Activated CD8-positive, alpha-beta memory T cell treated with anti-CD3 and anti-CD28 coated beads for 48 hours (primary cell): Measurements from ENCODE around the gene SECTM1.
"Not testable (repeated sequence)": the region's sequence is repeated elsewhere in the genome, so short reads cannot be mapped to it uniquely, and the experiment has no call there.

Source experiments
- DNase-seq, 3 experiments: peaks; one replicate each; pipeline ENCODE4 v3.0.0-alpha.2; 2020; ENCODE audit warnings: low read depth in 2 of 3, low spot score in 2 of 3

The SECTM1 gene

DNA sequence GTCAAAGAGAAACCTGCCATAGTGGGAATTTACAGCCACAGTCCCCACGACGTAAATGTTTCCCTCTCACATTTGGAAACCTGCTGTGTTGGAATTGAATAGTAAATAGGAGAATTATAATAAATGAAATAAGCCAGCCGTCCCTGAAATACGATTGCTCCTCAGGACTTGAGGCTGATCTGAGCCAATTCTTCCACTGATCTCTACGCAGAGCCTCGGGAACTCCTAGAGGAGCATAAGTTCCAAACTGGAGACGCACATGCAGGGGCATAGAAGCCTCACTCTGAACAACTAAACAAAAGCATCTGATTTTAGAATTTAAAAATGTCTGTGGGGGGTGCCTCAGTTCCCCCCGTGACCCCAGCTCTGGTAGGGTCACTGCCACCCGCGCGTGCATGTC, 15.3 kb upstream of the SECTM1 start:
- no peak for DNase-seq

- DNase-seq = no peak
Measured at GRCh38 chr17:82348434-82348833, 14.9 kb upstream of the SECTM1 start.

GRCh38 chr17:82347994-82348393, 14.4 kb upstream of the SECTM1 start:
- DNase-seq = not testable (repeated sequence)

GRCh38 chr17:82346342-82347300, 13.1 kb upstream of the SECTM1 start:
- DNase-seq = no peak

GRCh38 chr17:82345151-82345976, 11.8 kb upstream of the SECTM1 start:
- DNase-seq = no peak

GRCh38 chr17:82344175-82344907, 10.8 kb upstream of the SECTM1 start:
- no peak for DNase-seq

- no peak for DNase-seq
Measured at GRCh38 chr17:82343560-82343959, 10.0 kb upstream of the SECTM1 start.

- DNase-seq = no peak
Measured at GRCh38 chr17:82342361-82343079, 9.0 kb upstream of the SECTM1 start.

DNA sequence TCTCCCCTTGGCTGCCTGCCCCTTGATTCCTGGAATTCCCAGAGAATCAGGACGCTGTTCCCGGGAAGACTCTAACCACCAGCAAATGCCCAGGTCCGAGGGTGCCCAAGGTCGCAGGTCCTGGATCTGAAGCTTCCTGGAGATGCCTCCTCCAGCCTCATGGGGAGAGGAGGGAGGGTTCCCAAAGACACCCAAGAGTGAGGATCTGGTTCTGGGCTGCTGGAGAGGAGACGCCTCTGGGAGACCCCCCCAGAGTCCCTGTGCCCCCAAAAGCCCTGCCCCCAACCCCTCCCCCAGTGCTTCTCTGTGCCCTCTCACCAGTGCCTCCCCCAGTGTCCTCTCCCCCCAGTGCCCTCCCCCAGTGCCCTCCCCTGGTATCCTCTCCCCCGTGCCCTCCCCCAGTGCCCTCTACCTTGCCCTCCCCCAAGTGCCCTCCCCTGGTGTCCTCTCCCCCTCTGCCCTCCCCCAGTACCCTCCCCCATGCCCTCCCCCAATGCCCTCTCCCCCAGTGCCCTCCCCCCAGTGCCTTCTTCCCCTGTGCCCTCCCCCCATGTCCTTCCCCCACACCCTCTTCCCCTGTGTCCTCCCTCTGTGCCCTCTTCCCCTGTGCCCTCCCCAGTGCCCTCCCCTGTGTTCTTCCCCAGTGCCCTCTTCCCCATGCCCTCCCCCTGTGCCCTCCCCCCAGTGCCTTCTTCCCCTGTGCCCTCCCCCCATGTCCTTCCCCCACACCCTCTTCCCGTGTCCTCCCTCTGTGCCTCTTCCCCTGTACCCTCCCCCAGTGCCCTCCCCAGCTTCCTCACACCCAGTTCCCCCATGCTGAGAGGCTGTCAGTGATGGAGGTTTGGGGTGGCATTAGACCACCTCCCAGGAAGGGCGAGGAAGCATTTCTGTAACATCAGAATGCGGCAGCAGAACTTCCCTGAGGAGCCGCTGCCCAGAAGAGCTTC, 6.3 kb upstream of the SECTM1 start:
- no peak for DNase-seq

GRCh38 chr17:82338858-82339633, 5.5 kb upstream of the SECTM1 start:
- DNase-seq = no peak

DNA sequence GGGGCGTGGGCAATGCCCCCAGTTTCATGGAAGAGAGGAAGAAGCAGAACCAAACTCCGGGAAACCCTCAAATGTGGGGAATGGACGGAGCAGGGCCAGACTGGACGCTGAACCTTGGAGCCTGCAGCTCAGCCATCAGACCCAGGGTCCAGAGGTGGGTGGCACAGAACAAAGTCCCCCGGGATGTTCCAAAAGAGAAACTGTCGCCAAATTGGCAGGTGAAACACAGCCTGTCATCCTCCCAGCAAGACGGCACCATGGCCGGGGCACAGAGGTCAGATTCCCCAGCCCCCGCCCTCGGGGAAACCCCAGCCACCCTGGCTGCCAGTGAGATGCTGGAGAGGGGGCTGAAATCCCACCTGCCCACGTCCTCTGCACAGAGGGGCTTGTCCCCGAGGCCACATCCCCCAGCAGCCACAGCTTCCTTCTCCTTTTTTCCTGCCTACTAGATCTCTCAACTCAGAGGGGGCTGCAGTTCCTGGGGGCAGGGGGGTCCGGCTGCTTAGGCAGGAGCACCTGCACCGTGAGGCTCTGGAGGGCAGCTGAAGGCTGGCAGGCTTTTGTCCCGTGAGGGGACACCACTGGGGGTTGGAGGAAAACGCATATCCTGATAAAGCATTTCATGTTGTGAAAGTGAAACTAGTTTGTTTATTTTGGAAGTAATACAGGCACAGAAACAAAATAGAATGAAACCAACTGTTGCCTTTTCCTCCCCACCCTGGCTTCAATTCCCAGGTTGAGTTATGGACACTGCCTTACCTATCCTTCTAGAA, 1.2 kb upstream of the SECTM1 start:
- no peak for DNase-seq

GRCh38 chr17:82334204-82334621, 647 bp upstream of the SECTM1 start:
- DNase-seq = no peak

DNA sequence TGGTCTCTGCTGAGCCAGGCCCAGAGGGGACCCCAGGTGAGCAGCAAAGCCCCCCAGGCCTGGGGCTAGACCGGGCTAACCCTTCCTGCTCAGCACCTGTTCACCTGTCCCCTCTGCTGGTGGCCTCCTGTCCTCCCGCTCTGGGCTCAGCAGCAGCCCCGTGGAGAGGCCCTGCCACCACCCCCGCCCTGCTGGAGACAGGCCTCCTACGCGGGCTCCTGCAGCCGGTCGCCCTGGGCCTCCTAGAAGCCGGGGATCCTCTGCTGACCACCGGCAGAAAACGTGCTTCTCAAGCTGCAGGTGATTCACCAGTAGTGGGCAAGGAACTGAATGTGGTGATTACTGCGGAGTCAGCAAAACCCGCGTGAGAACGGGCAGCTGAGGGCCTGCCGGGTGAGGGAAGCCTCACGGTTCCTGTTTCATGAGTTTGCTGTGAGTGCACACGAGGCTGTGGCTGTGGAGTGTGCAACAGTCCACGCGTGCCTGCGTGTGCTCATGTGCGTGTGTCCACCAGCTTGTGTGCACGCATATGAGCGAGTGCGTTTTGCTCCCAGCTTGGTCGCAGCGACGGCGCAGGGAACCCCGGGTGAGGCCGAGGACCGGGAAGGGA, 792 bp downstream of the SECTM1 start:
- no peak for DNase-seq

GRCh38 chr17:82331345-82331939, 2.1 kb downstream of the SECTM1 start:
- no peak for DNase-seq

DNA sequence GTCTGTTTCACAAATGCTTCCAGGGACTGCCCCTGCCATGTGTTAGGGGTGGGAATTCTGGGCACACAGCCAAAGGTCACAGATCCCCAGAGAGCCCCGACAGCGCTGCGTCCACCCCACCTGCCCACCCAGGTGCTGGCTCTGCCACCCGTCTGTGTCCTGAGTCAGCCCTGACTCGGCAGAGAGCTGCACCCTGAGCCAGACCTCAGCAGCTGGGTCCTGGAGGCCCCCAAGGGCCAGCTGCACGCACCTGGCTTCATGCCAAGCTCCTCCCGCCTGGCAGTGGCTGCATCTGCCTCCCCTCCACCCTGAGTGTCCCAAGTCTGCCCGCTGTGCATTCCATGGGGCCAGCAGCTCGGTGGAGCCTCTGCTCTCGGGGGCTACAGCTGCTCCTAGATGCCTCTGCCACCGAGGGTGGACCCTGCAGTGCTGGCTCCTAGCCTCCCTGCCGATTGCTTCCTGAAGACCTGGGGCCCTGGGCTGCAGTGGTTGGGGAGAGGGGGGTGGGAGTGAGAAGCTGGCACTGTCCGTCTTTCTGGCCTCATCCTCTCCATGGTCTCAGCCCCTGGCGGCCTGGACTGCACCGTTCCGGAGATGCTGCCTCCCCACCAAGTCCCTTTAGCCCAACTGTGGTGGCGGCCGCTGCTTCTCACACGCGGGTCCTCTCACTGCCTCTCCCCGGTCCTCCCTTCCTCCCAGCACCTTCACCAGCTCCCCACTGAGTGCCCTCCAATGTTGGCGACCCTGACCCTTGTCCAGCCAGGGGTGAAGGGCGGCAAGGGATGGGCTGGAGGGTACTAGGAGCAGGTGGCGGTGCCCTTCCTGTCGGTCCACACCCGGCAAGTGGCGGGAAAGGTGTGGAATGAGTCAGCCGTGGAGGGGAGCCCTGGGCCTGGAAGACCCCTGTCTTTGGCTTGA, 3.0 kb downstream of the SECTM1 start:
- DNase-seq = no peak

GRCh38 chr17:82329683-82330321, 3.8 kb downstream of the SECTM1 start:
- no peak for DNase-seq
